Left ventricle myocardium inferior (tissue), 1 donor: ENCODE data around the gene FIBCD1. TPM values are rescaled to one million over a fixed set of nuclear protein-coding genes. Genes with fewer than 3 reads are reported as not detected.

Experiments
- DNase-seq: peaks from one replicate; pipeline ENCODE4 v3.0.0-alpha.2; 2020
- H3K27ac ChIP-seq: fragments of 200-600 bp; replicated peaks from 2 replicates; pipeline ENCODE4 v1.8.0; 2021
- H3K27me3 ChIP-seq: fragments of 200-600 bp; 2 replicates; pipeline ENCODE4 v1.8.0; 2021; ENCODE audit warnings: low read depth
- H3K36me3 ChIP-seq: fragments of 200-600 bp; 2 replicates; pipeline ENCODE4 v1.8.0; 2021
- H3K4me1 ChIP-seq: fragments of 200-600 bp; 2 replicates; pipeline ENCODE4 v1.8.0; 2021
- H3K4me3 ChIP-seq: fragments of 200-600 bp; 2 replicates; pipeline ENCODE4 v1.8.0; 2021; ENCODE audit warnings: mild to moderate bottlenecking, moderate library complexity
- H3K9me3 ChIP-seq: fragments of 200-600 bp; replicated peaks from 2 replicates; pipeline ENCODE4 v1.8.0; 2021
- intact Hi-C: fragments of 100-400 bp; cut with micrococcal nuclease; formaldehyde crosslinking; loops from one replicate; pipeline ENCODE4 v1.11.0; 2022
- total RNA-seq: library from RNA; stranded (reverse); fragmentation: NEBNext Ultra II Directional; extraction: Animal tissue kit (Norgen Biotek cat#: 25700); gene quantifications from one replicate; pipeline ENCODE4 v1.2.1, GENCODE V29; 2021
- TF ChIP-seq, protein P1 (sequence below): fragments of 200-600 bp; IDR thresholded peaks from 2 replicates; pipeline ENCODE4 v1.8.0; 2021; ENCODE audit warnings: antibody characterized with exemption, mild to moderate bottlenecking, borderline replicate concordance
- donor health status: DM: no; HTN: yes; CAD: no; lungs with severe emphysema.

FIBCD1 gene
- total RNA-seq, 1 donor from 2014 or later, result 0.58 TPM

DNA sequence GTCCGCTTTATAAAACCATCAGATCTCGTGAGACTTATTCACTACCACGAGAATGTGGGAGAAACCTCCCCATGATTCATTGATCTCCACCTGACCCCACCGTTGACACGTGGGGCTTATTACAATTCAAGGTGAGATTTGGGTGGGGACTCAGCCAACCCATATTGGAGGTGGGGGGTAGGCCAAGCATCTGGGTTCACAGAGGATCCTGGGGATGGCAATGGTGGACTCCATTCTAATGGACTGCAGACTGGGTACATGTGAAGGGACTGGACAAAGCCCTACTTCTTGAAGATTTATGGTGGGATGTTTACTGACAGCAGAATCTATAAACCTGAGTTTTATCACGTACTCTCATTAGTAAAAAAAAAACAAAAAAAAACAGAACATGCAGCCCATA lies 57.5 kb downstream of the FIBCD1 start:
- H3K4me1 ChIP-seq, result no peaks in the 10 kb centered on the region
- H3K27me3 ChIP-seq, result no peaks in the 10 kb centered on the region
- H3K9me3 ChIP-seq, result no peaks in the 10 kb centered on the region
- no peak for DNase-seq
- no peak overlapping the region for H3K27ac ChIP-seq
- H3K36me3 ChIP-seq, result peaks cover 98% of the 10 kb centered on the region
- TF ChIP-seq, protein P1, sequence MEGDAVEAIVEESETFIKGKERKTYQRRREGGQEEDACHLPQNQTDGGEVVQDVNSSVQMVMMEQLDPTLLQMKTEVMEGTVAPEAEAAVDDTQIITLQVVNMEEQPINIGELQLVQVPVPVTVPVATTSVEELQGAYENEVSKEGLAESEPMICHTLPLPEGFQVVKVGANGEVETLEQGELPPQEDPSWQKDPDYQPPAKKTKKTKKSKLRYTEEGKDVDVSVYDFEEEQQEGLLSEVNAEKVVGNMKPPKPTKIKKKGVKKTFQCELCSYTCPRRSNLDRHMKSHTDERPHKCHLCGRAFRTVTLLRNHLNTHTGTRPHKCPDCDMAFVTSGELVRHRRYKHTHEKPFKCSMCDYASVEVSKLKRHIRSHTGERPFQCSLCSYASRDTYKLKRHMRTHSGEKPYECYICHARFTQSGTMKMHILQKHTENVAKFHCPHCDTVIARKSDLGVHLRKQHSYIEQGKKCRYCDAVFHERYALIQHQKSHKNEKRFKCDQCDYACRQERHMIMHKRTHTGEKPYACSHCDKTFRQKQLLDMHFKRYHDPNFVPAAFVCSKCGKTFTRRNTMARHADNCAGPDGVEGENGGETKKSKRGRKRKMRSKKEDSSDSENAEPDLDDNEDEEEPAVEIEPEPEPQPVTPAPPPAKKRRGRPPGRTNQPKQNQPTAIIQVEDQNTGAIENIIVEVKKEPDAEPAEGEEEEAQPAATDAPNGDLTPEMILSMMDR, result no peak
- H3K4me3 ChIP-seq, result no peak overlapping the region
- intact Hi-C loops, result no loop called here

DNA sequence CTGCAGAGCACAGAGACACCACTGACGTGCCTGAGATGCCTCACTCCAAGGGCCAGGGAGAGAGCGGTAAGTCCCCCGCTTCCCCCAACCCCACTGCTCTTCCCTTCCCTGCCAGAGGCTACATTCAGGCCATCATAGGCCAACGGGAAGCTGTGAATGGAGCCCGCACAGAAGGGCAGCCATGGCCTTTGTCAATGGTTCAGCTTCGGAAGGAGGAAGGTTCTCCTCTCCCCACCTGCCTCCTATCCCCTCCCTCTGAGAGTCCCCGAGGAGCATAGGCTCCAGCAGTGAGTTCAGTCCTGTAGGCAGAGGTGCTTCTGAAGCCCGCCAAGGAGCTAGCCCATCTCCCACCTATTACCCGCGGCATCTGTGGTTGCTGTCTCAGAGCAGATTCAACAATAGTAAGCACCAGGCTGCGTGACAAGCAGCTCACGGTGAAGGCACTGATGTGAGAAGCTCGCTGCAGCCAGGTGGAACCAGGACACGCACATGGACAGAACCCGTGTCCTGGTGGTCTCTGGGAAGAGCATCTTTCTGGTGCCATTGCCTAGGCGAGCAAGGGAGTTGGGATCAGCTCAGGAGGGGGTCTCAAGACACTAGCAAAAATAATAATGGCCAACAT lies 58.3 kb downstream of the FIBCD1 start:
- Histone ChIP-seq H3K4me1 (no peaks in the 10 kb centered on the region), H3K27ac (no peak overlapping the region), H3K4me3 (no peak overlapping the region), H3K36me3 (peaks cover 99% of the 10 kb centered on the region), H3K27me3 (no peaks in the 10 kb centered on the region), H3K9me3 (no peaks in the 10 kb centered on the region)
- TF ChIP-seq, protein P1, result no peak
- no peak for DNase-seq
- intact Hi-C loops, result no loop called here

DNA sequence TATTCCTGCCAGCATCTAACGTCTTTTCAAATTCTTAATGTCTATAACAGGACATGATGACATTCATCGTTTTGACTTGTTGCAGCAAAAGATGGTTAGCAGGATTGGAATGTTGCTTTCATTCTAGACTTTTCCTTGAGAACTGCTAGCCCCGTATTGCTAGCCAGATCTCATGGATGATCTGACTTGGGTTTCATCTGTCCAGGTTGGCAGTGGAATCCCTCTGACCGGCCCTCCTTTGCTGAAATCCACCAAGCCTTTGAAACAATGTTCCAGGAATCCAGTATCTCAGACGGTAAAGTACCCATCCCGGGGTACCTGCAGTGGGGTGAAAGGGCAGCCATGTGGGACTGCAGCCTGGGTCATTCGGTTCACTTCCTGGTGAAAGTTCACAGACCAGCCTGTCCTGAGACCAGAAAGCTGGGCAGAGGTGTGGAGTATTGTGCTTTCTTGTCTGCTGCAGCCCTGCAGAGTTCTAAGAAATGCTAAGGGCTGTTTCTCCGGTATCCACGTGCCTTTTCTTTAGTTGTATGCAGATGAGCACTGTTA lies 59.1 kb downstream of the FIBCD1 start:
- intact Hi-C loops, result loop anchor here (10.0 kb wide), 1 partner anchor 55 kb away; the partner anchor contains the start of gene FIBCD1
- H3K27me3 ChIP-seq, result no peaks in the 10 kb centered on the region
- H3K9me3 ChIP-seq, result no peaks in the 10 kb centered on the region
- no peak for DNase-seq
- H3K27ac ChIP-seq, result no peak overlapping the region
- H3K36me3 ChIP-seq, result peaks cover 99% of the 10 kb centered on the region
- TF ChIP-seq, protein P1, result no peak
- H3K4me3 ChIP-seq, result no peak overlapping the region
- H3K4me1 ChIP-seq, result no peaks in the 10 kb centered on the region

DNA sequence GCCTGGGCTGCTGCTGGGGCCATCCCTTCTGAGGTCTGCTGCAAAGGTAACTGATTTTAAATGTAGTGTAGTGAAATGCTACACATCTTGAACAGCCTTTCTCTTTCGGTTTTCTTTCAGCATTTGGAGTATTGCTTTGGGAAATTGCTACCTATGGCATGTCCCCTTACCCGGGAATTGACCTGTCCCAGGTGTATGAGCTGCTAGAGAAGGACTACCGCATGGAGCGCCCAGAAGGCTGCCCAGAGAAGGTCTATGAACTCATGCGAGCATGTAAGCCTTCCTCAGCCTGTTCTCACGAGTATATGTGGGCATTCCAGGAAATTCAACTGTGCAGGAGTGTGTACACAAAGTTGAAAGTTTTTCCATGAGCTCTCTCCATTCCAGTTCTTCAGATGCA lies 60.8 kb downstream of the FIBCD1 start:
- H3K9me3 ChIP-seq, result no peaks in the 10 kb centered on the region
- no peak overlapping the region for H3K4me3 ChIP-seq
- peaks cover 99% of the 10 kb centered on the region for H3K36me3 ChIP-seq
- TF ChIP-seq, protein P1, result no peak
- H3K27ac ChIP-seq, result no peak overlapping the region
- no peak for DNase-seq
- intact Hi-C loops, result loop anchor here (10.0 kb wide), 1 partner anchor 57 kb away; the partner anchor contains the start of gene FIBCD1
- peaks cover 14% of the 10 kb centered on the region for H3K4me1 ChIP-seq
- H3K27me3 ChIP-seq, result no peaks in the 10 kb centered on the region

DNA sequence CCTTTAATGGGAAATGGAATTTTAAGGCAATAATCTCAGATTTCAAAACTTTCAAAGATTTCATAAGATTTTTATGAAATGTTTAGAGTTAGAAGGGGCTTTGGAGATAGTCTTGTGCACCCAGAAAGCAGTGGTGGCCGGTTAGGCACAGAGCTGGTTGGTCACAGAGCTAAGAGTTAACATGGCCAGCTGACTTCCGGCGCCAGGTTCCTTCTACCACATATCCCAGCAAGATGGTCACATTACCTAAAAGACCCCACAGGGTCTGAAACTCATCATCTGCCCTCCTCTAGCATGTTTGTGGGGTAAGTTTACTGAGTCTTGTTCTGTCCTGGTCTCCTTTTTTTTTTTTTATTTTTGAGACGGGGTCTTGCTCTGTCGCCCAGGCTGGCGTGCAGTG lies 61.7 kb downstream of the FIBCD1 start:
- Histone ChIP-seq H3K36me3 (peaks cover 99% of the 10 kb centered on the region), H3K4me1 (peaks cover 24% of the 10 kb centered on the region), H3K27ac (no peak overlapping the region), H3K4me3 (no peak overlapping the region), H3K9me3 (no peaks in the 10 kb centered on the region), H3K27me3 (no peaks in the 10 kb centered on the region)
- TF ChIP-seq, protein P1, result no peak
- intact Hi-C loops, result loop anchor here (10.0 kb wide), 1 partner anchor 58 kb away; the partner anchor contains the start of gene FIBCD1
- DNase-seq, result no peak
